IPS DF 6.9 (cell line): ENCODE results near the gene KRTAP10-7.

Experiments used
- DNase-seq: peaks from one replicate; pipeline ENCODE4 v3.0.0-alpha.2; 2013; ENCODE audit warnings: low read depth, low spot score
- H3K27ac ChIP-seq: one replicate; pipeline ENCODE4 v1.5.1; 2013; ENCODE audit warnings: low read length, control low read depth
- H3K27me3 ChIP-seq: 2 replicates; pipeline ENCODE4 v1.6.1; 2013; ENCODE audit warnings: mild to moderate bottlenecking, low read length; ENCODE audit not compliant: control insufficient read depth, insufficient read depth
- H3K36me3 ChIP-seq: 2 replicates; pipeline ENCODE4 v1.6.1; 2013; ENCODE audit warnings: low read length; ENCODE audit not compliant: control insufficient read depth, insufficient read depth
- H3K4me1 ChIP-seq: 2 replicates; pipeline ENCODE4 v1.6.1; 2013; ENCODE audit warnings: low read length; ENCODE audit not compliant: control insufficient read depth, insufficient read depth
- H3K4me3 ChIP-seq: 2 replicates; pipeline ENCODE4 v1.5.1; 2013; ENCODE audit warnings: mild to moderate bottlenecking, low read length
- H3K9me3 ChIP-seq: 2 replicates; pipeline ENCODE4 v1.6.1; 2013; ENCODE audit warnings: low read length, inconsistent platforms; ENCODE audit not compliant: control insufficient read depth, insufficient read depth
- WGBS: extraction: QIAGEN DNeasy Blood & Tissue Kit; methylation state at CpG from one replicate; pipeline ENCODE4 v1.1.7; 2013; ENCODE audit warnings: mixed read lengths, missing lambda C conversion rate; ENCODE audit not compliant: insufficient read length, insufficient coverage; 5-methylcytosine and 5-hydroxymethylcytosine counted together

KRTAP10-7 gene

GRCh38 chr21:44558695-44559094, 41.7 kb upstream of the KRTAP10-7 start, which contains the start of gene KRTAP10-3:
KRTAP10-3 (minus strand) TSS chr21:44558795; CDS start chr21:44558715, 80 bp downstream.
- Histone ChIP-seq H3K27ac (no peak within 1 kb of the TSS), H3K4me3 (no peak within 1 kb of the TSS), H3K4me1 (no peaks in the 10 kb centered on the region), H3K27me3 (no peaks in the 10 kb centered on the region), H3K36me3 (peaks cover 2% of the 10 kb centered on the region; the same call in 1 of the 2 replicates), H3K9me3 (no peaks in the 10 kb centered on the region)
- no CpG with 5 or more reads among the region's 5 CpGs for WGBS
- no peak for DNase-seq

GRCh38 chr21:44564099-44564498, 36.3 kb upstream of the KRTAP10-7 start:
- no peak overlapping the region for H3K27ac ChIP-seq
- no peak overlapping the region for H3K4me3 ChIP-seq
- H3K27me3 ChIP-seq = no peaks in the 10 kb centered on the region
- peaks cover under 1% of the 10 kb centered on the region; the same call in 1 of the 2 replicates for H3K36me3 ChIP-seq
- no peaks in the 10 kb centered on the region for H3K4me1 ChIP-seq
- no peaks in the 10 kb centered on the region for H3K9me3 ChIP-seq
- no CpG with 5 or more reads among the region's 1 CpG for WGBS
- DNase-seq = no peak

GRCh38 chr21:44564886-44565598, 35.4 kb upstream of the KRTAP10-7 start:
- no peak overlapping the region for H3K4me3 ChIP-seq
- no peak for DNase-seq
- no peaks in the 10 kb centered on the region for H3K27me3 ChIP-seq
- no peaks in the 10 kb centered on the region for H3K4me1 ChIP-seq
- H3K36me3 ChIP-seq = peaks cover 4% of the 10 kb centered on the region; the same call in 1 of the 2 replicates
- no peak overlapping the region for H3K27ac ChIP-seq
- H3K9me3 ChIP-seq = no peaks in the 10 kb centered on the region
- no CpG with 5 or more reads among the region's 1 CpG for WGBS

DNA sequence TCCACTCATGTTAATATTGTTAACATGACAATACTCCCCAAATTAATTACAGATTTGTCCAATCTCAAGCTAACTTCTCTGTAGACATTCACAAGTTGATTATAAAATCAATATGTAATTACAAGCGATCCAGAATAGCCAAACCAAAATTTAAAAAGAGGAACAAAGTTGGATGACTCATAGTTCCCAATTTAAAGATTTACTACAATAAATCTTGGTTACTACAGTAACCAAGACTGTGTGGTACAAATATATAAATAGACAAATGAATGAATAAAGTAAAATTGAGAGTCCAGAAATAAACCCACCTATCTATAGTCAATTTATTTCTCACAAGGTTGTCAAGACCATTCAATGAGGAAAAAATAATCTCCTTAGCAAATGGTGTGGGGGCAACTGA, 34.0 kb upstream of the KRTAP10-7 start:
- H3K27ac ChIP-seq = no peak overlapping the region
- no peaks in the 10 kb centered on the region for H3K27me3 ChIP-seq

GRCh38 chr21:44567481-44568171, 32.8 kb upstream of the KRTAP10-7 start:
- Histone ChIP-seq H3K4me3 (no peak overlapping the region), H3K36me3 (peaks cover 4% of the 10 kb centered on the region; the same call in 1 of the 2 replicates), H3K4me1 (no peaks in the 10 kb centered on the region), H3K9me3 (no peaks in the 10 kb centered on the region), H3K27me3 (no peaks in the 10 kb centered on the region), H3K27ac (no peak overlapping the region)
- no CpG with 5 or more reads among the region's 18 CpGs for WGBS
- no peak for DNase-seq

More for the DNA sequence above, 34.0 kb upstream of the KRTAP10-7 start:
- Histone ChIP-seq H3K4me1 (no peaks in the 10 kb centered on the region), H3K4me3 (no peak overlapping the region), H3K9me3 (no peaks in the 10 kb centered on the region), H3K36me3 (peaks cover 4% of the 10 kb centered on the region; the same call in 1 of the 2 replicates)
- no CpG with 5 or more reads among the region's 1 CpG for WGBS
- DNase-seq = no peak

- no peak overlapping the region for H3K4me3 ChIP-seq
- no peak for DNase-seq
- no CpG with 5 or more reads among the region's 12 CpGs for WGBS
These were observed 32.1 kb upstream of the KRTAP10-7 start for GRCh38 chr21:44568261-44568660.

GRCh38 chr21:44568667-44569556, 31.5 kb upstream of the KRTAP10-7 start:
- peaks cover 4% of the 10 kb centered on the region; the same call in 1 of the 2 replicates for H3K36me3 ChIP-seq
- H3K9me3 ChIP-seq = no peaks in the 10 kb centered on the region
- WGBS = no CpG with 5 or more reads among the region's 27 CpGs
- H3K4me3 ChIP-seq = no peak overlapping the region
- H3K4me1 ChIP-seq = no peaks in the 10 kb centered on the region
- H3K27ac ChIP-seq = no peak overlapping the region
- no peaks in the 10 kb centered on the region for H3K27me3 ChIP-seq
- no peak for DNase-seq

More at GRCh38 chr21:44568261-44568660, 32.1 kb upstream of the KRTAP10-7 start:
- Histone ChIP-seq H3K4me1 (no peaks in the 10 kb centered on the region), H3K27me3 (no peaks in the 10 kb centered on the region), H3K9me3 (no peaks in the 10 kb centered on the region), H3K36me3 (peaks cover 4% of the 10 kb centered on the region; the same call in 1 of the 2 replicates), H3K27ac (no peak overlapping the region)

GRCh38 chr21:44569861-44570517, 30.4 kb upstream of the KRTAP10-7 start:
- Histone ChIP-seq H3K27me3 (no peaks in the 10 kb centered on the region), H3K9me3 (no peaks in the 10 kb centered on the region), H3K4me1 (0 out of 2 replicates have a peak, but pooled peaks cover 3% of the 10 kb centered on the region), H3K4me3 (no peak overlapping the region), H3K36me3 (peaks cover 4% of the 10 kb centered on the region; the same call in 1 of the 2 replicates), H3K27ac (no peak overlapping the region)
- no CpG with 5 or more reads among the region's 12 CpGs for WGBS
- DNase-seq = no peak

DNA sequence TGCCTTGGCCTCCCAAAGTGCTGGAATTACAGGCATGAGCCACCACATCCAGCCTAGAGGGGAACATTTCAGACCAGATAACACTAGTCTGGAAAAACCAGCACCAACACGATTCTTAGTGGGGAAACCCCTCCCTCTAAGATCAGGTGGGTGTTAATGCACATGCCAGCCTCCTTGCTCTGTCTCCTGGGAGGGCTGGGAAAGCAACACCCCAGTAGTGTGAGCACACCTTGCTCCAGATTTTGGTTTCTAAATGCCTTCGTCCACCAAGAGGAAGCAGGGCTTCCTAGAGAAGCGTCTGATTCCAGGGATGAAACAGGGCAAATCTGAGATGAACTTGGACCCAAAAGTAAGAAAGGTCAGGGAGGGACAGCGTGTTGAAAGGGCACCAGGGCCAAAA, 29.1 kb upstream of the KRTAP10-7 start:
- Histone ChIP-seq H3K27ac (no peak overlapping the region), H3K4me1 (0 out of 2 replicates have a peak, but pooled peaks cover 3% of the 10 kb centered on the region), H3K36me3 (peaks cover 4% of the 10 kb centered on the region; the same call in 1 of the 2 replicates), H3K9me3 (no peaks in the 10 kb centered on the region), H3K27me3 (no peaks in the 10 kb centered on the region), H3K4me3 (no peak overlapping the region)
- no CpG with 5 or more reads among the region's 4 CpGs for WGBS
- DNase-seq = no peak
